Immature natural killer cell (primary cell): Measurements from ENCODE around the gene CFAP57. TPM values are rescaled to one million over a fixed set of nuclear protein-coding genes. Genes with fewer than 3 reads are reported as not detected.
A peak's percentile ranks its signal among the peaks of the same experiment; 100 is the strongest.

Experiments used
- DNase-seq, 3 donors: peaks; one replicate each; pipeline ENCODE4 v3.0.0; 2022; ENCODE audit warnings: mixed read lengths in 1 of 3
- H3K27ac Mint-ChIP-seq, 6 donors: one replicate each; pipeline ENCODE4 v1.8.0; 2020; ENCODE audit warnings: mixed read lengths in 6 of 6, mild to moderate bottlenecking in 5 of 6, inconsistent platforms in 4 of 6, moderate library complexity in 3 of 6
- H3K27me3 Mint-ChIP-seq, 3 donors: one replicate each; pipeline ENCODE4 v1.8.0; 2020 to 2021; ENCODE audit warnings: low read depth in 3 of 3, mild to moderate bottlenecking in 3 of 3, mixed read lengths in 3 of 3, moderate library complexity in 3 of 3, inconsistent platforms in 1 of 3
- H3K36me3 Mint-ChIP-seq, 3 donors: one replicate each; pipeline ENCODE4 v1.8.0; 2020; ENCODE audit warnings: mixed read lengths in 3 of 3, inconsistent platforms in 2 of 3, mild to moderate bottlenecking in 2 of 3
- H3K4me1 Mint-ChIP-seq, 2 donors: one replicate each; pipeline ENCODE4 v1.8.0; 2020; ENCODE audit warnings: inconsistent platforms in 2 of 2, mild to moderate bottlenecking in 2 of 2, mixed read lengths in 2 of 2, moderate library complexity in 1 of 2
- H3K4me3 Mint-ChIP-seq, 5 donors: one replicate each; pipeline ENCODE4 v1.8.0; 2020; ENCODE audit warnings: mild to moderate bottlenecking in 5 of 5, mixed read lengths in 5 of 5, inconsistent platforms in 3 of 5, moderate library complexity in 3 of 5
- H3K9me3 Mint-ChIP-seq, 6 donors: one replicate each; pipeline ENCODE4 v1.8.0; 2020; ENCODE audit warnings: mild to moderate bottlenecking in 6 of 6, mixed read lengths in 6 of 6, inconsistent platforms in 4 of 6, moderate library complexity in 3 of 6
- polyA plus RNA-seq, 3 donors: library from polyadenylated mRNA; unstranded; fragments of 300-500 nt; fragmentation: Illumina TruSeq; gene quantifications; one replicate each; pipeline ENCODE4 v1.2.3, GENCODE V29; 2021

Gene CFAP57
- polyA plus RNA-seq, 3 donors from 2014 or later, result not detected

GRCh38 chr1:43221797-43222196, 49.7 kb downstream of the CFAP57 start:
- Mint-ChIP-seq H3K4me1 (no peaks in the 10 kb centered on the region), H3K27ac (no peak overlapping the region), H3K4me3 (no peak overlapping the region), H3K27me3 (peaks cover 0 to 5% (median 1%) of the 10 kb centered on the region in 3 donors), H3K9me3 (no peaks in the 10 kb centered on the region), H3K36me3 (no peaks in the 10 kb centered on the region)
- DNase-seq, result no peak

- no peak for DNase-seq
- H3K4me3 Mint-ChIP-seq, result no peak overlapping the region
- no peaks in the 10 kb centered on the region for H3K4me1 Mint-ChIP-seq
- no peaks in the 10 kb centered on the region for H3K36me3 Mint-ChIP-seq
- peaks cover 0 to 2% (median 0%) of the 10 kb centered on the region in 3 donors for H3K27me3 Mint-ChIP-seq
- H3K9me3 Mint-ChIP-seq, result no peaks in the 10 kb centered on the region
- H3K27ac Mint-ChIP-seq, result no peak overlapping the region
Observed at GRCh38 chr1:43222879-43223278, 50.7 kb downstream of the CFAP57 start.

GRCh38 chr1:43225168-43225567, 53.0 kb downstream of the CFAP57 start:
- Mint-ChIP-seq H3K27ac (no peak overlapping the region), H3K36me3 (no peaks in the 10 kb centered on the region), H3K9me3 (no peaks in the 10 kb centered on the region), H3K27me3 (peaks cover 0 to 2% (median 1%) of the 10 kb centered on the region in 3 donors), H3K4me3 (no peak overlapping the region), H3K4me1 (no peaks in the 10 kb centered on the region)
- DNase-seq, result no peak

- H3K9me3 Mint-ChIP-seq, result no peaks in the 10 kb centered on the region
- no peak overlapping the region for H3K4me3 Mint-ChIP-seq
- peaks cover 0 to 2% (median 1%) of the 10 kb centered on the region in 3 donors for H3K27me3 Mint-ChIP-seq
- DNase-seq, result peak; percentile 61 to 70 (median 65)
- H3K4me1 Mint-ChIP-seq, result no peaks in the 10 kb centered on the region
- no peak overlapping the region for H3K27ac Mint-ChIP-seq
- H3K36me3 Mint-ChIP-seq, result no peaks in the 10 kb centered on the region
Observed at GRCh38 chr1:43227143-43227764, 55.1 kb downstream of the CFAP57 start.

- H3K4me1 Mint-ChIP-seq, result no peaks in the 10 kb centered on the region
- no peak overlapping the region for H3K4me3 Mint-ChIP-seq
- H3K36me3 Mint-ChIP-seq, result no peaks in the 10 kb centered on the region
- no peak for DNase-seq
- H3K27me3 Mint-ChIP-seq, result peaks cover 0 to 2% (median 0%) of the 10 kb centered on the region in 3 donors
- no peaks in the 10 kb centered on the region for H3K9me3 Mint-ChIP-seq
- no peak overlapping the region for H3K27ac Mint-ChIP-seq
Observed at GRCh38 chr1:43229826-43230780, 58.0 kb downstream of the CFAP57 start.

GRCh38 chr1:43232074-43232473, 59.9 kb downstream of the CFAP57 start:
- Mint-ChIP-seq H3K36me3 (no peaks in the 10 kb centered on the region), H3K27ac (no peak overlapping the region), H3K4me3 (no peak overlapping the region), H3K27me3 (peaks cover 0 to 2% (median 0%) of the 10 kb centered on the region in 3 donors), H3K4me1 (no peaks in the 10 kb centered on the region), H3K9me3 (no peaks in the 10 kb centered on the region)
- no peak for DNase-seq

GRCh38 chr1:43232482-43232881, 60.4 kb downstream of the CFAP57 start:
- H3K27me3 Mint-ChIP-seq, result peaks cover 0 to 2% (median 0%) of the 10 kb centered on the region in 3 donors
- DNase-seq, result no peak
- H3K9me3 Mint-ChIP-seq, result no peaks in the 10 kb centered on the region
- no peaks in the 10 kb centered on the region for H3K4me1 Mint-ChIP-seq
- no peak overlapping the region for H3K4me3 Mint-ChIP-seq
- H3K36me3 Mint-ChIP-seq, result no peaks in the 10 kb centered on the region
- no peak overlapping the region for H3K27ac Mint-ChIP-seq

GRCh38 chr1:43233631-43234030, 61.5 kb downstream of the CFAP57 start:
- no peak for DNase-seq
- Mint-ChIP-seq H3K4me1 (no peaks in the 10 kb centered on the region), H3K4me3 (no peak overlapping the region), H3K27me3 (peaks cover 0 to 2% (median 0%) of the 10 kb centered on the region in 3 donors), H3K9me3 (no peaks in the 10 kb centered on the region), H3K36me3 (no peaks in the 10 kb centered on the region), H3K27ac (no peak overlapping the region)

GRCh38 chr1:43234267-43234666, 62.1 kb downstream of the CFAP57 start:
- Mint-ChIP-seq H3K27ac (no peak overlapping the region), H3K9me3 (no peaks in the 10 kb centered on the region), H3K4me1 (no peaks in the 10 kb centered on the region), H3K4me3 (no peak overlapping the region), H3K27me3 (no peaks in the 10 kb centered on the region), H3K36me3 (no peaks in the 10 kb centered on the region)
- no peak for DNase-seq

- Mint-ChIP-seq H3K27me3 (no peaks in the 10 kb centered on the region), H3K36me3 (no peaks in the 10 kb centered on the region), H3K4me3 (no peak overlapping the region), H3K27ac (no peak overlapping the region), H3K9me3 (no peaks in the 10 kb centered on the region), H3K4me1 (no peaks in the 10 kb centered on the region)
- no peak for DNase-seq
Observed at GRCh38 chr1:43235040-43235439, 62.9 kb downstream of the CFAP57 start.

GRCh38 chr1:43235451-43236121, 63.5 kb downstream of the CFAP57 start:
- Mint-ChIP-seq H3K4me1 (no peaks in the 10 kb centered on the region), H3K27ac (no peak overlapping the region), H3K9me3 (no peaks in the 10 kb centered on the region), H3K27me3 (no peaks in the 10 kb centered on the region), H3K36me3 (no peaks in the 10 kb centered on the region), H3K4me3 (no peak overlapping the region)
- no peak for DNase-seq

- no peak overlapping the region for H3K4me3 Mint-ChIP-seq
- H3K36me3 Mint-ChIP-seq, result no peaks in the 10 kb centered on the region
- no peak for DNase-seq
- no peaks in the 10 kb centered on the region for H3K27me3 Mint-ChIP-seq
- no peaks in the 10 kb centered on the region for H3K4me1 Mint-ChIP-seq
- H3K27ac Mint-ChIP-seq, result peak overlapping the region in 1 of 6 donors; percentile 10
- H3K9me3 Mint-ChIP-seq, result no peaks in the 10 kb centered on the region
Observed at GRCh38 chr1:43237121-43237520, 65.0 kb downstream of the CFAP57 start.

- Mint-ChIP-seq H3K27ac (no peak overlapping the region), H3K9me3 (no peaks in the 10 kb centered on the region), H3K4me3 (no peak overlapping the region), H3K27me3 (no peaks in the 10 kb centered on the region), H3K4me1 (no peaks in the 10 kb centered on the region), H3K36me3 (no peaks in the 10 kb centered on the region)
- peak in 1 of 3 donors; percentile 6 for DNase-seq
Observed at GRCh38 chr1:43238085-43238484, 66.0 kb downstream of the CFAP57 start.

GRCh38 chr1:43238991-43239469, 66.9 kb downstream of the CFAP57 start:
- H3K27me3 Mint-ChIP-seq, result no peaks in the 10 kb centered on the region
- H3K4me1 Mint-ChIP-seq, result no peaks in the 10 kb centered on the region
- no peak overlapping the region for H3K4me3 Mint-ChIP-seq
- no peaks in the 10 kb centered on the region for H3K36me3 Mint-ChIP-seq
- no peak overlapping the region for H3K27ac Mint-ChIP-seq
- H3K9me3 Mint-ChIP-seq, result no peaks in the 10 kb centered on the region
- DNase-seq, result no peak
